GM19035 (cell line): Measurements from ENCODE around the gene TMEM222.

Source experiments
- ATAC-seq: cut with Tn5 transposase; IDR thresholded peaks from one replicate; pipeline ENCODE4 v1.9.1; 2021; ENCODE audit not compliant: unreplicated experiment

The TMEM222 gene

DNA sequence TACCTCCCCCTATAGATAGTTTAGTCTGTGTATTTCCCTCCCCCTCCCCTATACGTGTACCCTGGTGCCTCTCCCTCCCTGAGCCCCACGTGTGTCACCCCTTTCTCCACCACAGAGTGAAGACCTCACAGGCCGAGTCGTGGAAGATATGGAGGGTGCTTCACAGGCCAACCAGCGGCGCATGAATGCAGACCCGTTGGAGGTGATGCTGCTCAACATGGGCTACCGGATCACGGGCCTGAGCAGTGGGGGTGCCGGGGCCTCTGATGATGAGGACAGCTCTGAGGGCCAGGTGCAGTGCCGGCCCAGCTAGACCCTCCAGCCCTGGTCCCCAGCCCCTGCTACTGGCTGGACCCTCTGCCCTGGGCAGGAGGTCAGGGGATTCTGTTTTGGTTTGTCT is 15.9 kb upstream of the TMEM222 start:
- no peak for ATAC-seq

- ATAC-seq = no peak
Measured at GRCh38 chr1:27306892-27307761, 14.8 kb upstream of the TMEM222 start.

DNA sequence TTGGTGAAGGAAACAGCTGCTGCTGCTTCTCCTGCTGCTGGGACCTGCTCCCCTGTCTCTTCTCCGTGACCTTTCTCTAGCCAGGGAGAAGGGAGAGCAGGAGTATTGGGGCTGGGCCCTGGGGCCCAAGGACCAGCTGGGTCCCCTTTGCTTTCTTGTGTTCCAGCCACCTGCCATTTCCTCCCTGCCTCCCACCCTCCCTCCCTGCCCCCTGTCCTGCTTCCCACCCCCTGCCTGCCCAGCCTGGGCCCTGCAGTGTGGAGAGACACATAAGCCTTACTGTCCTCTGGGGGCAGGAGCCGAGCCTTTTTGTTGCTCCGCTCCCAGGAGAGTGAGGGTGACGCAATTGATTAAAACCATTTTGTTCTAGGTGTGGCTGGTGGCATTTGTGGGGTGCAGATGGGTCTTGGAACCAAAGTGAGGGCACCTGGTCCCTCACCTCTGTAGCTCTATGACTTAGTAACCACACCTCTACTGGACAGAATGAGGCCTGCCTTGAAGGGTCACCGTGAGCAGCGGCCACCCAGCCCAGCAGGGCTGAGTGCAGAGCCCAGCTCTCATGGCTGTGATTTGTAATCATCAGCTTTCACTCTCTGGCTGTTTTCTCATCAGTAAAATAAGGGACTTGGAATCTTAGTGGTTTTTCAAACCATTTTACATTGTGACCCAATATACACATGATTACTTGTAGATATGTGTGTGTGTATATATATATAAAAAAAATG is 13.9 kb upstream of the TMEM222 start:
- ATAC-seq = no peak

DNA sequence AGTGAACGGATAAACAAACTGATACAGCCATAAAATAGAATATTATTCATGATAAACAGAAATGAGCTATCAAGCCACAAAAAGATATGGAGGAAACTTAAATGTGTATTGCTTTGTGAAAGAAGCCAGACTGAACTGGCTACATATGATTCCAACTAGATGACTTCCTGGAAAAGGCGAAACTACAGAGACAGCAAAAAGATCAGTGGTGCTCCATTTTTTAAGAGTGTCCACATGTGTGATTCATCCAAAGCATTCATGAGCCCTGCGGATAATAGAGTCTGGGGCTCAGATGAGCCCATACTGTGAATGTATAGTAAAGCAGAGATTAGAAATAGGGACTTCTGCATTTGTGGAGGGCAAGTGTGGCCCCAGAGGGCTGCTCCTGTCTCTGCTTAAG is 7.8 kb upstream of the TMEM222 start:
- no peak for ATAC-seq

DNA sequence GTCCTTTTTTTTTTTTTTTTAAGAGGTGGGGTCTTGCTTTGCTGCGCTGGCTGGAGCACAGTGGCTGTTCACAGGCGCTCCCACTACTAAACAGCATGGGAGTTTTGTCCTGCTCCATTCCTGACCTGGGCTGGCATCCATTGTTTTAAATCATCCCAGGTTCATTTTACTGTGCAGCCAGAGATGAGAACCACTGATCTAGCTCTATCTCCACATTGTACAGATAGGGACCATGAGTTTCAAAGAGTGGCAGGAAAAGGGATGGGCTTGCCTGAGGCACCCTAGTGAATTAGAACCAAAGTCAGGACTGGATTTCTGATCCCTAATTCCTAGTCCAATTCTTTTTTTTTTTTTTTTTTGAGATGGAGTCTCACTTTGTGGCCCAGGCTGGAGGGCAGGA is 7.2 kb upstream of the TMEM222 start:
- ATAC-seq = no peak

DNA sequence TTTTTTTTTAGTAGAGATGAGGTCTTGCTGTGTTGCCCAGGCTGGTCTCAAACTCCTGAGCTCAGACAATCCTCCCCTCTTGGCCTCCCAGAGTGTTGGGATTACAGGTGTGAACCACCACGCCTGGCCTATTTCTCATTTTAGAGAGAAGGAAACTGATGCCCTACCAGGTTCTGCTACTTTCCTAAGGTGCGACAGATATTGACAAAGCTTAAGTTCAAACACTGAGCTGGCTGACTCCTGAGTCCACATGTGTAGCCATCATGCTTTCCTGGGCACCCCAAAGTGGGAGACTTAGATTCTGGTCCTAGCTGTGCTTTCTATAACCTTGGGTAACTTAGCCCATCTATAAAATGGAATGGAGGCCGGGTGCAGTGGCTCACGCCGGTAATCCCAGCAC is 5.1 kb upstream of the TMEM222 start:
- no peak for ATAC-seq

- ATAC-seq = no peak
Measured at GRCh38 chr1:27318136-27318535, 3.8 kb upstream of the TMEM222 start.

DNA sequence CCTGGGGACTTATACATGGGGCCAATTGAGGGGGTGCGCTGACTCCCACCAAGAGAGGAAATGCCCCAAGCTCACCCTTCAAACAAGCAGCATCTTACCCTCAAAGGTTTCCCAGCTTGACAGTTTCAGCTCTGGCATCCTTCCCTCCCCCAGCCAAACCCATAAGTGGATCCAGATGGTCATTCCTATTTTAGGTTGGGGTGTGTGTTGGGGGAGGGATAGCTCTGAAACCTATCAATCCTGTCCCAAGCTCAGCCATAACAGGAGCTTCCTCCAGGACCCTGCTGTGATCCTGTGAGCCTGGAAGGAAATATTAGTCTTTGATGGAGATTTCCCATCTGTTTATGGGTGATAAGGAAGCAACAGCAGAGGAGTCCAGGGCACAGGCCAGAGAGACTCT is 3.4 kb upstream of the TMEM222 start:
- ATAC-seq = no peak

GRCh38 chr1:27322569-27323240 is 742 bp downstream of the TMEM222 start:
- ATAC-seq = no peak

DNA sequence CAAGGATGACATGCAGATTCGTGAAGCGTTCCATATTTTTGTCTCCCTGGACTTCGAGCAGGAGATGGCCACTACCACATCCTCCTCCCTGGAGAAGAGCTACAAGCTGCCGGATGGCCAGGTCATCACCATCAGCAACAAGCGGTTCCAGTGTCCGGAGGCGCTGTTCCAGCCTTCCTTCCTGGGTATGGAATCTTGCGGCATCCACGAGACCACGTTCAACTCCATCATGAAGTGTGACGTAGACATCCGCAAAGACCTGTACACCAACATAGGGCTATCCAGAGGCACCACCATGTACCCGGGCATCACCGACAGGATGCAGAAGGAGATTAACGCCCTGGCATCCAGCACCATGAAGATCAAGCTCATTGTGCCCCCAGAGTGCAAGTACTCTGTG is 3.3 kb downstream of the TMEM222 start:
- ATAC-seq = no peak

- ATAC-seq = no peak
Measured at GRCh38 chr1:27327964-27328363, 6.0 kb downstream of the TMEM222 start.

DNA sequence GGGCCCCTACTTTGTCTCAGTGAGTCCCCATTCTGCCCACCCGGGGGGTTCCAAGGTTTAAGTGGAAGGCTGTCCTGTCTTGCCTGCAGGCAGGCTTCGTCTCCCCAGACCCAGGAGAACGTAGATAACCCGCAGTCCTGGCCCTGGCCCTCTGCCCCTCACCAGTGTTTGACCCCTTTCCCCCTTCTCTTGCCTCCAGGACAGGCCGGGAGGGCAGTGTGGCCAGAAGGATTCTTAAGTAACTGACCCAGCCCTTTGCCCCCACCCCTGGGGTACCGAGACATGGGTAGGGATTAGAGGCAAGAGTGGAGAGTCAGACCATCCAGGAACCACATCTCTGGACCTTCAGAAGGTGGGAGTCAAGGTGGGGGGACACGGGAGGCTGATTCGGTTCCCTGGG is 8.8 kb downstream of the TMEM222 start:
- no peak for ATAC-seq

DNA sequence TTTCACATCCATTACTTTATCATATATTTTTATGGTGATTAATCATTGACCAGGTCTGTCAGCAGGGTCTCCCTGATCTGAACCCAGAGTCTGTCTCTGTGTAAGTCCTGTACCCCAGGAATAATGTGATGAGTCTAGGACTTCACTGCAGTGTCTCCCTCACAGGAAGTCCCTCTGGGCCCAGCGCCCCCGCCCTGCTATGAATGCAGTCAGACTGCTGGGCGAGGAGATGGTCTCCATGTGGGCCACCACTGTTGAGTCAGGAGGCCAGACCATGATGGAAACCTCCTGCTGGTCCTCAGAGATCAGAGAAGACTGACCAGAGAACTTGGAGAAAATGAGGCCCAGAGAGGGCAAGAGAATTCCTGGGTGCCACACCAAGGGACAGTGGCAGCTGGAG is 9.5 kb downstream of the TMEM222 start:
- no peak for ATAC-seq

GRCh38 chr1:27331922-27332321 is 10.0 kb downstream of the TMEM222 start:
- no peak for ATAC-seq

GRCh38 chr1:27332536-27333281 is 10.7 kb downstream of the TMEM222 start:
- ATAC-seq = no peak

DNA sequence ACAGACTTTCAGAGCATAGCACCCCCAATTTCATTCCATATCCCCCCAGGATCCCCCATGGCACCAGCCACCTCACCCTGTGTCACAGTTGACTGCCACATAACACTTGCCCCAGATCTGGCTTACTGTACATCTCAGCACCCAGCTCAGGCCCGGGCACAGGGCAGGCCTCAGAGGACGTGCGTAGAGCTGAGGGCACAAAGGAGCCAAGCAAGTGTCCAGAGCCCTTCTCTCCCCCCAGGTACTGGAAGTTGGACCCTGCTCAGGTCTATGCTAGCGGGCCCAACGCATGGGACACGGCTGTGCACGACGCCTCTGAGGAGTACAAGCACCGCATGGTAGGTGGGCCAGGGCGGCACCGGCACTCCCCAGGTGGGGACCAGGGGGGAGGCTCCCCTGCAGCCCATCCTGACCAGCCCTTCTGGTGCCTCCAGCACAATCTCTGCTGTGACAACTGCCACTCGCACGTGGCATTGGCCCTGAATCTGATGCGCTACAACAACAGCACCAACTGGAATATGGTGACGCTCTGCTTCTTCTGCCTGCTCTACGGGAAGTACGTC is 11.8 kb downstream of the TMEM222 start:
- no peak for ATAC-seq

DNA sequence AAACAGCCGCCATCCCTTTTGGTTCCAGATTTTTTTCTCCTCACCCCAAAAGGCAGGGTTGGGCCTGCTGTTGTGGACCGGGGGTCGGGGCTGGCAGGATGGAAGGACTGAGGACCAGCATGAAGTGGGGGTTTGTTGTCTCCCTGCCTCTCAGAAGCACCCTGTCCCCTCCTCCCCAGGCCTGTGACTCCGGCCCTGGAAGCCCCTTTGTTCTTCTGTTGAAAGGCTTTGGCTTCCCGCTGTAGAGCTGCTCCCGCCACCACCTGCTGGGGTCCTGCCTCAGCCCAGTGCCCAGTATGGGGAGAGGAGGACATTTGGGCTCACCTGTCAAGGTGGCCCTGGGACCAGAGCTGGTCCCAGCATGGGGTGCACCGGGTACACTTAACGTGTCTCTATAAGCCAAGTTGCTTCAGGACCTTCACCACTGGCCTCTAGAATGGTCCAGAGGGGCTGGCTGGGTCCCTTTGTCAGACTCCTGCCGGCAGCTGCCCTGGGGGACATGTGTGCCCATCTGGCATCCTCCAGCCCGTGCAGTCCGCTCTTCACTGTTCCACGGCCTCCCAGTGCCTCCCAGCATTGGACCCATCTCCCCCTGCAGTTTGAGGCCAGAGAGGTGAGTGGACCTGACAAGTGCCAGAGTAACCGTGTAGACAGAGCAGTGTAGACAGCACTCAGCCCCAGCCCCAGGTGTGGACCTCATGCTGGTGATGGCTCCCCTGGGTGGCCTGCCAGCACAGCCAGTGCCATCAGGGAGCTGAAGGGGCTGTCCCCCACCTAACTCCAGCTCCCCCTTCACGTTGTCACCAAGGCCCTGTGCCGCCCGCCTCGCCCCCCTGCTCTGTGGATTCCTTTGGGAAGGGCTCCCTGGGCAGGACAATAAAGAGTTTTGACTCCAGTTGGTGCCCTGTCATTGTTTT is 13.8 kb downstream of the TMEM222 start:
- ATAC-seq = no peak

- no peak for ATAC-seq
Measured at GRCh38 chr1:27336756-27337155, 14.8 kb downstream of the TMEM222 start.

DNA sequence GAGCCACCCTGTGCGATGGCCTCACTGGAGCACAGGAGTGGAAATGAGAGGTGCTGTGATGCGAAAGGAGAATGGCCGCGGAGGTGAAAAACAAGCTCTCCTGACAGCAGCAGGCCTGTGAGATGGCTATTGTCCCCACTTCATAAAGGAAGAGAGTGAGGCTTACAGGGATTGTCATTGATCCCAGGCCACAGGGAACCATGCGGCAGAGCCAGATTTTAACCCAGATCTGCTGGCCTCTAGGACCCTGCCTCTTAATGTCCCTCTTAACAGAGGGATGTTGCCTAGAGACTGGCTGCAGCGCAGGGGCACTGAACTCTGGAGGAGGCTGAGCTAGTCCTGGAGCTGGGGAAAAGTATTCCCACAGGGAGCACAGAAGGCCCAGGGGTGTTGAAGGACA is 16.8 kb downstream of the TMEM222 start:
- no peak for ATAC-seq

DNA sequence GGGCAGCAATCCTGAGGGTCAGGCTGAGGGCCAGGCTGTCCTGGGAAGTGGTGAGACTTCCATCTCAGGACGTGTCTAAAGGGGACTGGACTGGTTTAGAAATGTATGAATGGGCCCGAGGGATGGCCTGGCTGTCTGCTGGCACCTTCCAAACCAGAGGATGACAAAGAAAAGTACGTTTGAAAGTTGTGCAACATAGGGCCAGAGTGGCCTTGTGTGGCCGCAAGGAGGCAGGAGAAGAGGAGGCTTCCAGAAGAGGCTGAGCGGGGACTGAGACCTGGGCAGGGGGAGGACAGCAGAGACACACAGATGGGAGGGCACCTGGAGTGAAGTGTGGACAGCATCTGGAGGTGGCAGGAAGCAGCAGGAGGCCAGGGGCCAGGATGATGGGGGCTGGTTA is 17.2 kb downstream of the TMEM222 start:
- no peak for ATAC-seq
